HepG2 (cell line): ENCODE data around the gene SERPINB1. TPM values are rescaled to one million over a fixed set of nuclear protein-coding genes. Genes with fewer than 3 reads are reported as not detected.

Source experiments
- DPF2 ChIP-seq: sonication (generic); formaldehyde crosslinking; IDR thresholded peaks from 2 replicates; pipeline ENCODE4 v1.4.0; 2020; ENCODE audit warnings: mild to moderate bottlenecking, low read depth, missing genetic modification reagents, borderline replicate concordance
- FOXO1 ChIP-seq: sonication (generic); formaldehyde crosslinking; IDR thresholded peaks from 2 replicates; pipeline ENCODE4 v1.4.0; 2020; ENCODE audit warnings: missing genetic modification reagents
- HOXA5 ChIP-seq: sonication (generic); formaldehyde crosslinking; IDR thresholded peaks from 2 replicates; pipeline ENCODE4 v1.4.0; 2020; ENCODE audit warnings: missing genetic modification reagents
- ISL2 ChIP-seq: sonication (generic); formaldehyde crosslinking; IDR thresholded peaks from 2 replicates; pipeline ENCODE4 v1.5.0; 2020; ENCODE audit warnings: missing genetic modification reagents
- MATR3 ChIP-seq: sonication (generic); formaldehyde crosslinking; IDR thresholded peaks from 2 replicates; pipeline ENCODE4 v1.4.0; 2020; ENCODE audit warnings: missing genetic modification reagents
- ZKSCAN1 ChIP-seq: fragments of 150-350 bp; IDR thresholded peaks from 2 replicates; pipeline ENCODE4 v1.6.1; 2014; ENCODE audit warnings: low read length
- ZNF101 ChIP-seq: sonication (generic); formaldehyde crosslinking; IDR thresholded peaks from 2 replicates; pipeline ENCODE4 v1.4.0; 2020; ENCODE audit warnings: mild to moderate bottlenecking, low read depth, missing genetic modification reagents, borderline replicate concordance
- ZNF225 ChIP-seq: sonication (generic); formaldehyde crosslinking; IDR thresholded peaks from 2 replicates; pipeline ENCODE4 v1.4.0; 2020; ENCODE audit warnings: mild to moderate bottlenecking, missing genetic modification reagents
- ZNF317 ChIP-seq: sonication (generic); formaldehyde crosslinking; IDR thresholded peaks from 2 replicates; pipeline ENCODE4 v1.5.0; 2020; ENCODE audit warnings: mild to moderate bottlenecking, missing genetic modification reagents
- ZNF337 ChIP-seq: sonication (generic); formaldehyde crosslinking; IDR thresholded peaks from 2 replicates; pipeline ENCODE4 v1.5.1; 2020; ENCODE audit warnings: missing genetic modification reagents, low read depth, mild to moderate bottlenecking, borderline replicate concordance
- ZNF546 ChIP-seq: sonication (generic); formaldehyde crosslinking; conservative IDR thresholded peaks from 2 replicates; pipeline ENCODE4 v1.8.1; 2023; ENCODE audit warnings: mild to moderate bottlenecking, missing genetic modification reagents
- ZNF572 ChIP-seq: sonication (generic); formaldehyde crosslinking; IDR thresholded peaks from 2 replicates; pipeline ENCODE4 v1.5.1; 2020; ENCODE audit warnings: mild to moderate bottlenecking, missing genetic modification reagents
- ZNF589 ChIP-seq: sonication (generic); formaldehyde crosslinking; conservative IDR thresholded peaks from 2 replicates; pipeline ENCODE4 v1.8.0; 2022; ENCODE audit warnings: mild to moderate bottlenecking, moderate library complexity, missing genetic modification reagents
- polyA plus RNA-seq, 8 experiments: library from polyadenylated mRNA; depleted of rRNA in 3 of 8; stranded (reverse) in 7 of 8; unstranded in 1 of 8; fragments of >200 nt; fragmentation: Illumina TruSeq in 4 of 8; extraction: Trizol in 4 of 8; gene quantifications; 2 replicates each; pipeline versions ENCODE4 v1.2.1 to v1.2.3, GENCODE V29; 2011 to 2016; ENCODE audit warnings: low read depth in 4 of 8, missing spikeins in 1 of 8, mixed read lengths in 1 of 8; ENCODE audit not compliant: insufficient read depth in 1 of 8
- total RNA-seq, 5 experiments: library from RNA; depleted of rRNA; stranded (reverse); fragments of >200 nt; fragmentation: Illumina TruSeq; extraction: Trizol; gene quantifications; 2 replicates each; pipeline ENCODE4 v1.2.3, GENCODE V29; 2016; ENCODE audit warnings: low read depth in 1 of 5
- TF ChIP-seq, protein P1 (sequence below): fragments of 450-650 bp; IDR thresholded peaks from 2 replicates; pipeline ENCODE4 v1.6.1; 2017
- TF ChIP-seq, protein P2 (sequence below): IDR thresholded peaks from 2 replicates; pipeline ENCODE4 v1.4.0; 2020; ENCODE audit warnings: mild to moderate bottlenecking, missing genetic modification reagents
- TF ChIP-seq, protein P3 (sequence below): sonication (generic); formaldehyde crosslinking; IDR thresholded peaks from 2 replicates; pipeline ENCODE4 v1.4.0; 2020; ENCODE audit warnings: missing genetic modification reagents, borderline replicate concordance
- TF ChIP-seq, protein P4 (sequence below): sonication (generic); formaldehyde crosslinking; IDR thresholded peaks from 2 replicates; pipeline ENCODE4 v1.5.0; 2020; ENCODE audit warnings: missing genetic modification reagents, mild to moderate bottlenecking, borderline replicate concordance
- TF ChIP-seq, protein P5 (sequence below): IDR thresholded peaks from 2 replicates; pipeline ENCODE4 v1.6.1; 2012; ENCODE audit warnings: inconsistent platforms

SERPINB1 gene
- total and polyA plus RNA-seq, 2 of the 13 experiments (the other 11 are each of a cell fraction or from before 2014, with no cell fraction given): 41.4 to 60.5 TPM

DNA sequence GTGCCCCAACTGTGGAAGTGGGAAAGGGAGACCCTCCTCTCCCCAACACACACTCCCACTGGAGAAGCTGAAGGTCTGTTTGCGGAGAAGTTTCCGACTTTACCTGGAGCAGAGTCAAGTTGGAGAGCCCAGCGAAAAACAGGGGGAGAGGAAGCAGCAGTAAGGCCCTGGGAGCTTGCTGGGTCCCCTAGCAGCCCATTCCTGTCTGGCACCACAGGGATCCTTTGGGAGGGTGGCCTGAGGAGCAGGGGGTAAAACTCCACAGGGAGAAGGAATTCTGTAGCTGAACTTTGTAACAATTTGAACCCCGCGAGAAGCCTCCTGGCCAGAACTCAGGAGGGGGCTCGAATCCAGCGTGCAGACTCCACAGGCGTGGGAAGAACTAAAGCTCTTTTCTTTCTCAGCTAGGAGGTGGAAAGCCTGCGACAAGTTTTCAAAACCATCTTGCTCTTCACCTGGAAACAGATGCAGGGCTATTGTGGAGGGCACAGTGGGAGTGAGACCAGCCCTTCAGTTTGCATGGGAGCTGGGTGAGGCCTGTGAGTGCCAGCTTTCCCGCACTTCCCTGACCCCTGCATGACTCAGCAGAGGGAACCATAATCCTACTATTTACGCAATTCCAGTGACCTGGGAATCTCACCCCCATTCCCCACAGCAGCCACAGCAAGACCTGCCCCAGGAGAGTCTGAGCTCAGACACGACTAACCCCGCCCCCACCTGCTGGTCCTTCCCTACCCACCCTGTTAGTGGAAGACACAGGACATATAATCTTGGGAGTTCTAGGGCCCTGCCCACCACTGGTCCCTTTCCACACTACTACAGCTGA, 35.6 kb upstream of the SERPINB1 start (continued):
- no peak for TF ChIP-seq ZNF572 (CRISPR knock-in tag)
- TF ChIP-seq, protein P1, sequence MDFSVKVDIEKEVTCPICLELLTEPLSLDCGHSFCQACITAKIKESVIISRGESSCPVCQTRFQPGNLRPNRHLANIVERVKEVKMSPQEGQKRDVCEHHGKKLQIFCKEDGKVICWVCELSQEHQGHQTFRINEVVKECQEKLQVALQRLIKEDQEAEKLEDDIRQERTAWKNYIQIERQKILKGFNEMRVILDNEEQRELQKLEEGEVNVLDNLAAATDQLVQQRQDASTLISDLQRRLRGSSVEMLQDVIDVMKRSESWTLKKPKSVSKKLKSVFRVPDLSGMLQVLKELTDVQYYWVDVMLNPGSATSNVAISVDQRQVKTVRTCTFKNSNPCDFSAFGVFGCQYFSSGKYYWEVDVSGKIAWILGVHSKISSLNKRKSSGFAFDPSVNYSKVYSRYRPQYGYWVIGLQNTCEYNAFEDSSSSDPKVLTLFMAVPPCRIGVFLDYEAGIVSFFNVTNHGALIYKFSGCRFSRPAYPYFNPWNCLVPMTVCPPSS: no peak
- no peak for TF ChIP-seq ISL2 (CRISPR knock-in tag)
- no peak for TF ChIP-seq DPF2 (CRISPR knock-in tag)
- no peak for TF ChIP-seq ZNF546
- peak; percentile 57 for TF ChIP-seq FOXO1 (CRISPR knock-in tag)
- TF ChIP-seq ZNF337: no peak
- TF ChIP-seq, protein P2, sequence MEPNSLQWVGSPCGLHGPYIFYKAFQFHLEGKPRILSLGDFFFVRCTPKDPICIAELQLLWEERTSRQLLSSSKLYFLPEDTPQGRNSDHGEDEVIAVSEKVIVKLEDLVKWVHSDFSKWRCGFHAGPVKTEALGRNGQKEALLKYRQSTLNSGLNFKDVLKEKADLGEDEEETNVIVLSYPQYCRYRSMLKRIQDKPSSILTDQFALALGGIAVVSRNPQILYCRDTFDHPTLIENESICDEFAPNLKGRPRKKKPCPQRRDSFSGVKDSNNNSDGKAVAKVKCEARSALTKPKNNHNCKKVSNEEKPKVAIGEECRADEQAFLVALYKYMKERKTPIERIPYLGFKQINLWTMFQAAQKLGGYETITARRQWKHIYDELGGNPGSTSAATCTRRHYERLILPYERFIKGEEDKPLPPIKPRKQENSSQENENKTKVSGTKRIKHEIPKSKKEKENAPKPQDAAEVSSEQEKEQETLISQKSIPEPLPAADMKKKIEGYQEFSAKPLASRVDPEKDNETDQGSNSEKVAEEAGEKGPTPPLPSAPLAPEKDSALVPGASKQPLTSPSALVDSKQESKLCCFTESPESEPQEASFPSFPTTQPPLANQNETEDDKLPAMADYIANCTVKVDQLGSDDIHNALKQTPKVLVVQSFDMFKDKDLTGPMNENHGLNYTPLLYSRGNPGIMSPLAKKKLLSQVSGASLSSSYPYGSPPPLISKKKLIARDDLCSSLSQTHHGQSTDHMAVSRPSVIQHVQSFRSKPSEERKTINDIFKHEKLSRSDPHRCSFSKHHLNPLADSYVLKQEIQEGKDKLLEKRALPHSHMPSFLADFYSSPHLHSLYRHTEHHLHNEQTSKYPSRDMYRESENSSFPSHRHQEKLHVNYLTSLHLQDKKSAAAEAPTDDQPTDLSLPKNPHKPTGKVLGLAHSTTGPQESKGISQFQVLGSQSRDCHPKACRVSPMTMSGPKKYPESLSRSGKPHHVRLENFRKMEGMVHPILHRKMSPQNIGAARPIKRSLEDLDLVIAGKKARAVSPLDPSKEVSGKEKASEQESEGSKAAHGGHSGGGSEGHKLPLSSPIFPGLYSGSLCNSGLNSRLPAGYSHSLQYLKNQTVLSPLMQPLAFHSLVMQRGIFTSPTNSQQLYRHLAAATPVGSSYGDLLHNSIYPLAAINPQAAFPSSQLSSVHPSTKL (CRISPR knock-in tag): peak; percentile 86
- no peak for TF ChIP-seq MATR3 (CRISPR knock-in tag)
- TF ChIP-seq ZNF101 (CRISPR knock-in tag): no peak
- TF ChIP-seq ZNF225 (CRISPR knock-in tag): no peak
- TF ChIP-seq, protein P3, sequence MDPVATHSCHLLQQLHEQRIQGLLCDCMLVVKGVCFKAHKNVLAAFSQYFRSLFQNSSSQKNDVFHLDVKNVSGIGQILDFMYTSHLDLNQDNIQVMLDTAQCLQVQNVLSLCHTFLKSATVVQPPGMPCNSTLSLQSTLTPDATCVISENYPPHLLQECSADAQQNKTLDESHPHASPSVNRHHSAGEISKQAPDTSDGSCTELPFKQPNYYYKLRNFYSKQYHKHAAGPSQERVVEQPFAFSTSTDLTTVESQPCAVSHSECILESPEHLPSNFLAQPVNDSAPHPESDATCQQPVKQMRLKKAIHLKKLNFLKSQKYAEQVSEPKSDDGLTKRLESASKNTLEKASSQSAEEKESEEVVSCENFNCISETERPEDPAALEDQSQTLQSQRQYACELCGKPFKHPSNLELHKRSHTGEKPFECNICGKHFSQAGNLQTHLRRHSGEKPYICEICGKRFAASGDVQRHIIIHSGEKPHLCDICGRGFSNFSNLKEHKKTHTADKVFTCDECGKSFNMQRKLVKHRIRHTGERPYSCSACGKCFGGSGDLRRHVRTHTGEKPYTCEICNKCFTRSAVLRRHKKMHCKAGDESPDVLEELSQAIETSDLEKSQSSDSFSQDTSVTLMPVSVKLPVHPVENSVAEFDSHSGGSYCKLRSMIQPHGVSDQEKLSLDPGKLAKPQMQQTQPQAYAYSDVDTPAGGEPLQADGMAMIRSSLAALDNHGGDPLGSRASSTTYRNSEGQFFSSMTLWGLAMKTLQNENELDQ (CRISPR knock-in tag): no peak
- TF ChIP-seq HOXA5 (CRISPR knock-in tag): no peak
- TF ChIP-seq, protein P4, sequence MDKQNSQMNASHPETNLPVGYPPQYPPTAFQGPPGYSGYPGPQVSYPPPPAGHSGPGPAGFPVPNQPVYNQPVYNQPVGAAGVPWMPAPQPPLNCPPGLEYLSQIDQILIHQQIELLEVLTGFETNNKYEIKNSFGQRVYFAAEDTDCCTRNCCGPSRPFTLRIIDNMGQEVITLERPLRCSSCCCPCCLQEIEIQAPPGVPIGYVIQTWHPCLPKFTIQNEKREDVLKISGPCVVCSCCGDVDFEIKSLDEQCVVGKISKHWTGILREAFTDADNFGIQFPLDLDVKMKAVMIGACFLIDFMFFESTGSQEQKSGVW (CRISPR knock-in tag): no peak
- TF ChIP-seq, protein P5, sequence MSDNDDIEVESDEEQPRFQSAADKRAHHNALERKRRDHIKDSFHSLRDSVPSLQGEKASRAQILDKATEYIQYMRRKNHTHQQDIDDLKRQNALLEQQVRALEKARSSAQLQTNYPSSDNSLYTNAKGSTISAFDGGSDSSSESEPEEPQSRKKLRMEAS: peak; percentile 67; the same call in 1 of the 2 replicates
- TF ChIP-seq ZKSCAN1: no peak
- no peak for TF ChIP-seq ZNF317
- no peak for TF ChIP-seq ZNF589
